ENCODE data around the gene PAGE4. TPM values are rescaled to one million over a fixed set of nuclear protein-coding genes. Genes with fewer than 3 reads are reported as not detected.

The PAGE4 gene
- polyA plus RNA-seq, 1 experiment: not detected

GRCh38 chrX:49842621-49843020, 13.5 kb downstream of the PAGE4 start:
- H3K27me3 ChIP-seq (ENCODE audit: control insufficient read depth, insufficient read depth, low read length): no peaks in the 10 kb centered on the region
- ChIA-PET POLR2A (no interaction called here), CTCF (interaction anchor here (1.1 to 1.2 kb wide), 2 partner anchors 32 to 42 kb away, joined by 3 to 4 read pairs; no protein-coding TSS in a partner anchor)
- H3K4me3 ChIP-seq (ENCODE audit: low read depth, low read length): no peak overlapping the region
- H3K36me3 ChIP-seq (ENCODE audit: control insufficient read depth, insufficient read depth, low read length): no peaks in the 10 kb centered on the region
- DNase-seq (ENCODE audit: low read depth): no peak
- no peak for TF ChIP-seq CTCF (IDR thresholded peaks at IDR 0.05; ENCODE audit: insufficient read depth, low read depth, low read length)

- TF ChIP-seq CTCF (IDR thresholded peaks at IDR 0.05; ENCODE audit: insufficient read depth, low read depth, low read length): no peak
- CTCF ChIA-PET: interaction anchor here (0.7 kb wide), 1 partner anchor 118 kb away, joined by 3 read pairs; no protein-coding TSS in a partner anchor
- Histone ChIP-seq H3K27me3 (ENCODE audit: control insufficient read depth, insufficient read depth, low read length) (no peaks in the 10 kb centered on the region), H3K4me3 (ENCODE audit: low read depth, low read length) (no peak overlapping the region), H3K36me3 (ENCODE audit: control insufficient read depth, insufficient read depth, low read length) (no peaks in the 10 kb centered on the region)
- POLR2A ChIA-PET: no interaction called here
- no peak for DNase-seq (ENCODE audit: low read depth)
Observed at GRCh38 chrX:49844611-49845010, 15.5 kb downstream of the PAGE4 start.

- ChIA-PET POLR2A (no interaction called here), CTCF (interaction anchor here (0.6 kb wide), 1 partner anchor 67 kb away, joined by 3 read pairs; no protein-coding TSS in a partner anchor)
- H3K4me3 ChIP-seq (ENCODE audit: low read depth, low read length): no peak overlapping the region
- no peak for TF ChIP-seq CTCF (IDR thresholded peaks at IDR 0.05; ENCODE audit: insufficient read depth, low read depth, low read length)
- no peak for DNase-seq (ENCODE audit: low read depth)
- no peaks in the 10 kb centered on the region for H3K36me3 ChIP-seq (ENCODE audit: control insufficient read depth, insufficient read depth, low read length)
- no peaks in the 10 kb centered on the region for H3K27me3 ChIP-seq (ENCODE audit: control insufficient read depth, insufficient read depth, low read length)
Observed at GRCh38 chrX:49845701-49846403, 16.7 kb downstream of the PAGE4 start.

- TF ChIP-seq CTCF (IDR thresholded peaks at IDR 0.05; ENCODE audit: insufficient read depth, low read depth, low read length): no peak
- Histone ChIP-seq H3K4me3 (ENCODE audit: low read depth, low read length) (no peak overlapping the region), H3K36me3 (ENCODE audit: control insufficient read depth, insufficient read depth, low read length) (no peaks in the 10 kb centered on the region), H3K27me3 (ENCODE audit: control insufficient read depth, insufficient read depth, low read length) (no peaks in the 10 kb centered on the region)
- ChIA-PET POLR2A (no interaction called here), CTCF (interaction anchor here (0.6 kb wide), 1 partner anchor 66 kb away, joined by 3 read pairs; no protein-coding TSS in a partner anchor)
- DNase-seq (ENCODE audit: low read depth): no peak
Observed at GRCh38 chrX:49846522-49846921, 17.4 kb downstream of the PAGE4 start.

- Histone ChIP-seq H3K27me3 (ENCODE audit: control insufficient read depth, insufficient read depth, low read length) (no peaks in the 10 kb centered on the region), H3K4me3 (ENCODE audit: low read depth, low read length) (no peak overlapping the region), H3K36me3 (ENCODE audit: control insufficient read depth, insufficient read depth, low read length) (no peaks in the 10 kb centered on the region)
- CTCF ChIA-PET: no interaction called here
- TF ChIP-seq CTCF (IDR thresholded peaks at IDR 0.05; ENCODE audit: insufficient read depth, low read depth, low read length): no peak
- DNase-seq (ENCODE audit: low read depth): no peak
- POLR2A ChIA-PET: no interaction called here
Observed at GRCh38 chrX:49848275-49848674, 19.2 kb downstream of the PAGE4 start.

Data from BJ (cell line).